Kidney (tissue), 14 donors: ENCODE data around the gene FAM204A. TPM values are rescaled to one million over a fixed set of nuclear protein-coding genes. Genes with fewer than 3 reads are reported as not detected.

Experiments
- DNase-seq, 5 donors: peaks; one replicate each; pipeline ENCODE4 v3.0.0-alpha.2; 2013 to 2020
- FAIRE-seq: peaks from 2 replicates; lab custom pipeline; 2012; peaks lifted over from hg19 to GRCh38; lab: Jason Lieb, UNC
- H3K27ac ChIP-seq, 2 donors: one replicate each; pipeline ENCODE4 v1.7.0; 2013; ENCODE audit warnings: low read depth in 2 of 2, low read length in 2 of 2, inconsistent platforms in 1 of 2
- H3K27me3 ChIP-seq: one replicate; pipeline ENCODE4 v1.7.1; 2013; ENCODE audit warnings: low read length, inconsistent platforms; ENCODE audit not compliant: control insufficient read depth, insufficient read depth
- H3K36me3 ChIP-seq, 3 donors: one replicate each; pipeline versions ENCODE4 v1.7.0 to v1.7.1; 2013; ENCODE audit warnings: low read length in 3 of 3, control low read depth in 1 of 3, inconsistent platforms in 1 of 3; ENCODE audit not compliant: insufficient read depth in 3 of 3, control insufficient read depth in 2 of 3
- H3K4me1 ChIP-seq, 3 donors: one replicate each; pipeline versions ENCODE4 v1.7.0 to v1.7.1; 2013; ENCODE audit warnings: low read length in 3 of 3, inconsistent platforms in 1 of 3, low read depth in 1 of 3; ENCODE audit not compliant: control insufficient read depth in 2 of 3, insufficient read depth in 2 of 3
- H3K4me3 ChIP-seq, 3 donors: one replicate each; pipeline versions ENCODE4 v1.7.0 to v1.8.1; 2013; ENCODE audit warnings: low read length in 3 of 3, control low read depth in 1 of 3, inconsistent platforms in 1 of 3
- H3K9ac ChIP-seq, 3 donors: one replicate each; pipeline versions ENCODE4 v1.7.0 to v1.7.1; 2013; ENCODE audit warnings: low read length in 3 of 3, control low read depth in 1 of 3, inconsistent platforms in 1 of 3
- H3K9me3 ChIP-seq, 3 donors: one replicate each; pipeline versions ENCODE4 v1.7.0 to v1.7.1; 2013; ENCODE audit warnings: low read length in 3 of 3, control low read depth in 1 of 3, inconsistent platforms in 1 of 3; ENCODE audit not compliant: control insufficient read depth in 2 of 3, insufficient read depth in 1 of 3
- intact Hi-C: fragments of 100-400 bp; cut with DNase I; formaldehyde crosslinking; loops from one replicate; pipeline ENCODE4 v1.11.1; 2022
- polyA plus RNA-seq: library from polyadenylated mRNA; stranded (reverse); fragments of 350-450 nt; fragmentation: Illumina TruSeq; extraction: RNeasy Lipid Tissue Mini Kit (QIAGEN cat#74804); gene quantifications from one replicate; pipeline ENCODE4 v1.2.3, GENCODE V29; 2014; ENCODE audit warnings: low read depth, low replicate concordance; ENCODE audit not compliant: insufficient read depth
- total RNA-seq: library from RNA; stranded (reverse); fragmentation: NEBNext Ultra II Directional; extraction: Animal tissue kit (Norgen Biotek cat#: 25700); gene quantifications from one replicate; pipeline ENCODE4 v1.2.1, GENCODE V29; 2021
- TF ChIP-seq, protein P1 (sequence below): IDR thresholded peaks from 3 replicates; pipeline ENCODE4 v1.5.1; 2012; ENCODE audit warnings: mild to moderate bottlenecking, moderate library complexity, borderline replicate concordance; ENCODE audit not compliant: insufficient read depth; ENCODE audit errors: extremely low read depth
- donor health status: control.
- donor health status: control.
- donor health status: control.
- donor health status: control.
- donor health status: control.
- donor health status: DM: yes; HTN: yes; CAD: no.
- donor health status: Normal renal cell carcinoma (clear cell type).

The FAM204A gene
- total and polyA plus RNA-seq, 2 donors from 2014 or later, result 40.2 to 70.6 TPM

DNA sequence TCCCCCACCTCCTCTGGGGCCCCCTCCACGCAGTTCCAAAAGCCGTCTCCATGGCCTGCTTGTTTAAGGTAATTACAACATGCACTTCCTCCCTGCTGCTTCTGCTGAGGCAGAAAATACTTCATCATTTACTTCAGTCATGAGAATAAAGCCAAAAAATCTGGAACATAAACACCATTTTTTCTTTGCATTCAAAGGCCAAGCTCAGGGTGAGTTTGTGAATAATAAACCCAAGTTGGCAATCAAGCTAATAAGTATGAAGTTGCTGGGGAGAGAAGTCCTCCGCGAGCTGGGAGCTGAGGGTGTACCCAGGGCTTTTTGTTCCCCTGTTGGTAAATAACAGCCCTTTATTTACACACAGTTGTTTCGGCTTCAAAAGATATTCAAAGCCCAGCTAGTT is 70.5 kb downstream of the FAM204A start:
- FAIRE-seq (no peak), DNase-seq (no peak)
- peaks cover 0 to 2% (median 0%) of the 10 kb centered on the region in 3 donors for H3K4me1 ChIP-seq
- intact Hi-C loops, result no loop called here
- no peak overlapping the region for H3K9ac ChIP-seq
- no peak overlapping the region for H3K27ac ChIP-seq
- H3K4me3 ChIP-seq, result peak overlapping the region in 2 of 3 donors; percentile 40 to 48
- no peaks in the 10 kb centered on the region for H3K36me3 ChIP-seq
- no peaks in the 10 kb centered on the region for H3K9me3 ChIP-seq
- TF ChIP-seq, protein P1, sequence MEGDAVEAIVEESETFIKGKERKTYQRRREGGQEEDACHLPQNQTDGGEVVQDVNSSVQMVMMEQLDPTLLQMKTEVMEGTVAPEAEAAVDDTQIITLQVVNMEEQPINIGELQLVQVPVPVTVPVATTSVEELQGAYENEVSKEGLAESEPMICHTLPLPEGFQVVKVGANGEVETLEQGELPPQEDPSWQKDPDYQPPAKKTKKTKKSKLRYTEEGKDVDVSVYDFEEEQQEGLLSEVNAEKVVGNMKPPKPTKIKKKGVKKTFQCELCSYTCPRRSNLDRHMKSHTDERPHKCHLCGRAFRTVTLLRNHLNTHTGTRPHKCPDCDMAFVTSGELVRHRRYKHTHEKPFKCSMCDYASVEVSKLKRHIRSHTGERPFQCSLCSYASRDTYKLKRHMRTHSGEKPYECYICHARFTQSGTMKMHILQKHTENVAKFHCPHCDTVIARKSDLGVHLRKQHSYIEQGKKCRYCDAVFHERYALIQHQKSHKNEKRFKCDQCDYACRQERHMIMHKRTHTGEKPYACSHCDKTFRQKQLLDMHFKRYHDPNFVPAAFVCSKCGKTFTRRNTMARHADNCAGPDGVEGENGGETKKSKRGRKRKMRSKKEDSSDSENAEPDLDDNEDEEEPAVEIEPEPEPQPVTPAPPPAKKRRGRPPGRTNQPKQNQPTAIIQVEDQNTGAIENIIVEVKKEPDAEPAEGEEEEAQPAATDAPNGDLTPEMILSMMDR, result no peak
- no peaks in the 10 kb centered on the region for H3K27me3 ChIP-seq

DNA sequence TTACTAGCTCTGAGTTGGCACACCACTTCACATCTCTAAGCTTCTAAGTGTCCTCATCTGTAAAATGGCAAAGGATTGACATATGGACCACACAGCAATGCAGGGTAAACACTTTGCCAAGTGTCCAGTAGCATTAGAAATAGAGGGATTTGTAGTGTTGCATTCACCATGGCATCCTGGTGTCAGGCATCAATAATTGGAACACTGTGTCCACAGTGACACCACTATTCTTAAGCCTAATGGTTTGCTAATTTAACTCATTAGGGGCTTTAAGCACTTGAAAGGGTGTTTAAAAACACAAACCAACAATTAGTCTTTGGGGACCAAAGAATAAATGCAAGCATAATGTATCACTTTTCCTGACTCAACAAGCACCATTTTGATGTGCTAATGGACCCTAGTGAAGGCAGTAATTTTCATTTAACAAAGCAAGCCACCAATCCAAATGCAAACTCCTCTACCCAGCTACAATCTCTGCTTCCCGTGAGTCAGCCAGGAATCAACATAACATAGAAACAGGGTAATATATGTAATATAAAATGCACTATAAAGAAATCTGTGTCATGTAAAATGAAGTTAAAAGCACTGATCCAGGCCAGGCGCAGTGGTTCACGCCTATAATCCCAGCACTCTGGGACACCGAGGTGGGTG is 75.9 kb downstream of the FAM204A start:
- H3K4me1 ChIP-seq, result no peaks in the 10 kb centered on the region
- no peak overlapping the region for H3K27ac ChIP-seq
- TF ChIP-seq, protein P1, result no peak
- no peak overlapping the region for H3K4me3 ChIP-seq
- no peaks in the 10 kb centered on the region for H3K9me3 ChIP-seq
- no peaks in the 10 kb centered on the region for H3K27me3 ChIP-seq
- intact Hi-C loops, result no loop called here
- no peaks in the 10 kb centered on the region for H3K36me3 ChIP-seq
- no peak overlapping the region for H3K9ac ChIP-seq
- FAIRE-seq (no peak), DNase-seq (no peak)

DNA sequence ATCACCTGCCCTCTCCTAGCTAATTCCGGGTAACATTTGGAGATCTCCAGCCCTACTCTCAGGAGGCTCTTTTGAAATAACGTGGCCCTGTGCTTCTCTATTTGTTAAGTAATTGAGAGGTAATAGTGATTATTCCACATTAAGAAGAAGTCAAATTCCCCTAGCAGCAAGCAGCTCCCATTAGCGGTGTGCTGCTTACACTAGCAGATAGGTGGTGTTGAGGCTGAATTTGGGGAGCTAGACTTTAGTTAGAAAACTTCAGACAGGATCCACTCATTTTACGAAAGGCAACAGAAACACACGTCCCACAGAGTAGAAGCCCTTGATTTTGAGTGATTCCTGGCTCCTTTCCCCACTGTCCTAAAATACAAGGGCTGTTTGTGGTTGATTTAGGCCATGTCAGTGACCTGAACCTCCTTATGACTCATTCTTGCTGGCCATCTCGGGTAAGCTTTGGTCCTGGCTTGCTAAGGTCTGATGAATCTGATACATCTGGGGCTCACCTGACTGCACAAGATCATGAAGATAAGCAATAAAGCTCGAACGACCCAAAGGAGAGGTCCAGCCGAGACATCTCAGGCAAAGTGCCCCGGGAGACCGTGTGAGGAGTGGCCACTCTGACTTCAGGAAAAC is 77.2 kb downstream of the FAM204A start:
- H3K9me3 ChIP-seq, result no peaks in the 10 kb centered on the region
- no peak overlapping the region for H3K9ac ChIP-seq
- no peaks in the 10 kb centered on the region for H3K36me3 ChIP-seq
- TF ChIP-seq, protein P1, result no peak
- no peak overlapping the region for H3K27ac ChIP-seq
- H3K27me3 ChIP-seq, result no peaks in the 10 kb centered on the region
- no peak for FAIRE-seq
- intact Hi-C loops, result no loop called here
- DNase-seq, result no peak
- no peak overlapping the region for H3K4me3 ChIP-seq
- no peaks in the 10 kb centered on the region for H3K4me1 ChIP-seq
